HEK293T (cell line): ENCODE results near the gene TTC39B.
"Not testable (repeated sequence)": the region's sequence is repeated elsewhere in the genome, so short reads cannot be mapped to it uniquely, and the experiment has no call there.

Source experiments
- CTCF ChIA-PET: fragments of 350-600 bp; formaldehyde crosslinking; extraction: SDS; loops from one replicate; lab custom pipeline; 2021; ENCODE audit warnings: antibody characterized with exemption, inconsistent platforms; lab: Yijun Ruan, JAX
- POLR2A ChIA-PET: fragments of 350-600 bp; formaldehyde crosslinking; extraction: SDS; loops from one replicate; lab custom pipeline; 2020; ENCODE audit warnings: antibody characterized with exemption, inconsistent platforms; lab: Yijun Ruan, JAX
- DNase-seq: peaks from one replicate; pipeline ENCODE4 v3.0.0; 2012; ENCODE audit warnings: mixed read lengths; ENCODE audit errors: extremely low spot score
- ARNT ChIP-seq: fragments of 450-650 bp; IDR thresholded peaks from 2 replicates; pipeline ENCODE4 v1.6.1; 2017; ENCODE audit warnings: mild to moderate bottlenecking
- BHLHE40 ChIP-seq: fragments of 450-650 bp; IDR thresholded peaks from 2 replicates; pipeline ENCODE4 v1.6.1; 2016; ENCODE audit warnings: mild to moderate bottlenecking, moderate library complexity, borderline replicate concordance
- CTBP1 ChIP-seq: fragments of 450-650 bp; IDR thresholded peaks from 2 replicates; pipeline ENCODE4 v1.6.1; 2016; ENCODE audit warnings: borderline replicate concordance
- ELF4 ChIP-seq: fragments of 450-650 bp; IDR thresholded peaks from 2 replicates; pipeline ENCODE4 v1.6.1; 2017; ENCODE audit warnings: antibody characterized with exemption
- FOXA1 ChIP-seq: fragments of 450-650 bp; IDR thresholded peaks from 2 replicates; pipeline ENCODE4 v1.6.1; 2016; ENCODE audit warnings: mild to moderate bottlenecking
- FOXK2 ChIP-seq: fragments of 450-650 bp; IDR thresholded peaks from 2 replicates; pipeline ENCODE4 v1.6.1; 2016; ENCODE audit warnings: mild to moderate bottlenecking
- FOXM1 ChIP-seq: fragments of 450-650 bp; IDR thresholded peaks from 2 replicates; pipeline ENCODE4 v1.6.1; 2017; ENCODE audit warnings: mild to moderate bottlenecking, borderline replicate concordance
- HDGF ChIP-seq: fragments of 450-650 bp; IDR thresholded peaks from 2 replicates; pipeline ENCODE4 v1.6.1; 2017; ENCODE audit warnings: antibody characterized with exemption, borderline replicate concordance
- L3MBTL2 ChIP-seq: fragments of 450-650 bp; conservative IDR thresholded peaks from 2 replicates; pipeline ENCODE4 v1.6.1; 2016; ENCODE audit warnings: mild to moderate bottlenecking
- LEF1 ChIP-seq: fragments of 450-650 bp; IDR thresholded peaks from 2 replicates; pipeline ENCODE4 v1.6.1; 2017; ENCODE audit warnings: mild to moderate bottlenecking, borderline replicate concordance
- NFRKB ChIP-seq: fragments of 450-650 bp; IDR thresholded peaks from 2 replicates; pipeline ENCODE4 v1.6.1; 2016; ENCODE audit warnings: mild to moderate bottlenecking, moderate library complexity
- SP1 ChIP-seq: fragments of 450-650 bp; IDR thresholded peaks from 2 replicates; pipeline ENCODE4 v1.6.1; 2017
- SUZ12 ChIP-seq: fragments of 450-650 bp; IDR thresholded peaks from 2 replicates; pipeline ENCODE4 v1.6.1; 2016; ENCODE audit warnings: mild to moderate bottlenecking
- TARDBP ChIP-seq: fragments of 450-650 bp; IDR thresholded peaks from 2 replicates; pipeline ENCODE4 v1.6.1; 2016
- ZNF384 ChIP-seq: fragments of 450-650 bp; IDR thresholded peaks from 2 replicates; pipeline ENCODE4 v1.6.1; 2016
- TF ChIP-seq, protein P1 (sequence below): fragments of 450-650 bp; IDR thresholded peaks from 2 replicates; pipeline ENCODE4 v1.6.1; 2016

Gene TTC39B

DNA sequence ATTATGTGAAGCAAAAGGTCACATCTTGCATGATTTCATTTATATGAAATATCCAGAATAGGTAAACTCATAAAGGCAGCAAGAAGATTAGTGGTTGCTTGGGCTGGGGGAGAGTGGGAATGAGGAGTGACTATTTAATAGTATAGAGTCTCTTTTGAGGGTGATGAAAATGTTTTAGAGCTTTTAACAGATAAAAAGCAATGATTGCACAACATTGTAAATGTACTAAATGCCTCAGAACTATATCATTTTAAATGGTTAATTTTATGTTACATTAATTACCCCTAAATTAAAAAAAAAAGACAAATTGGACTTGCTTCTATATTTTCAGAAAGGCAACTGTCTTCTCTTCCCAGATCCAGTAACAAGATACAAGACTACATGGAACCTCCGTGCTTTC lies 21.9 kb upstream of the TTC39B start:
- ChIA-PET CTCF (no interaction called here), POLR2A (no interaction called here)
- TF ChIP-seq FOXA1 (no peak), ARNT (no peak), NFRKB (no peak), CTBP1 (no peak), TARDBP (no peak), FOXK2 (no peak), LEF1 (no peak), BHLHE40 (no peak), SUZ12 (no peak), SP1 (no peak), FOXM1 (no peak), ELF4 (no peak), ZNF384 (no peak), L3MBTL2 (no peak), HDGF (no peak)
- TF ChIP-seq, protein P1, sequence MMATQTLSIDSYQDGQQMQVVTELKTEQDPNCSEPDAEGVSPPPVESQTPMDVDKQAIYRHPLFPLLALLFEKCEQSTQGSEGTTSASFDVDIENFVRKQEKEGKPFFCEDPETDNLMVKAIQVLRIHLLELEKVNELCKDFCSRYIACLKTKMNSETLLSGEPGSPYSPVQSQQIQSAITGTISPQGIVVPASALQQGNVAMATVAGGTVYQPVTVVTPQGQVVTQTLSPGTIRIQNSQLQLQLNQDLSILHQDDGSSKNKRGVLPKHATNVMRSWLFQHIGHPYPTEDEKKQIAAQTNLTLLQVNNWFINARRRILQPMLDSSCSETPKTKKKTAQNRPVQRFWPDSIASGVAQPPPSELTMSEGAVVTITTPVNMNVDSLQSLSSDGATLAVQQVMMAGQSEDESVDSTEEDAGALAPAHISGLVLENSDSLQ: no peak
- no peak for DNase-seq

DNA sequence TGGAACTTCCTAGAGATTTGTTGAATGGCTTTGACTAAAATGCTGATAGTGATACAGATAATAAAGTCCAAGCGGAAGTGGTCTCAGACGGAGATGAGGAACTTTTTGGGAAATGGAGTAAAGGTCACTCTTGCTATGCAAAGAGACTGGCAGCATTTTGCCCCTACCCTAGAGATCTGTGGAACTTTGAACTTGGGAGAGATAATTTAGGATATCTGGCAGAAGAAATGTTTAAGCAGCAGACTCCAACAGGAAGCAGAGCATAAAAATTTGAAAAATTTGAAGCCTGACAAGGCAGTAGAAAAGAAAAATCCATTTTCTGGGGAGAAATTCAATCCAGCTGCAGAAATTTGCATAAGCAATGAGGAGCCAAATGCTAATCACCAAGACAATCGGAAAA lies 15.7 kb upstream of the TTC39B start:
- POLR2A ChIA-PET, DNase-seq, CTCF ChIA-PET: not testable (repeated sequence)

DNA sequence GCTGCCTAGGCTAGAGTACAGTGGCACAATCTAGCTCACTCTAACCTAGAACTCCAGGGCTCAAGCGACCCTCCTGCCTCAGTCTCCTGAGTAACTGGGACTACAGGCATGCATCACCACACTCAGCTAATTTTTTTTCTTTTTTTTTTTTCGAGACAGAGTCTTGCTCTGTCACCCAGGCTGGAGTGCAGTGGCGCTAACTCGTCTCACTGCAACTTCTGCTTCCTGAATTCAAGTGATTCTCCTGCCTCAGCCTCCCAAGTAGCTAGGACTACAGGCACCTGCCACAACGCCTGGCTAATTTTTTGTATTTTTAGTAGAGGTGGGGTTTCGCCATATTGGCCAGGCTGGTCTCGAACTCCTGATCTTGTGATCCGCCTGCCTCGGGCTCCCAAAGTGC lies 12.6 kb upstream of the TTC39B start:
- CTCF ChIA-PET: interaction anchor here (0.7 kb wide), 1 partner anchor 707 kb away, joined by 5 read pairs; no protein-coding TSS in a partner anchor
- DNase-seq, POLR2A ChIA-PET: not testable (repeated sequence)

DNA sequence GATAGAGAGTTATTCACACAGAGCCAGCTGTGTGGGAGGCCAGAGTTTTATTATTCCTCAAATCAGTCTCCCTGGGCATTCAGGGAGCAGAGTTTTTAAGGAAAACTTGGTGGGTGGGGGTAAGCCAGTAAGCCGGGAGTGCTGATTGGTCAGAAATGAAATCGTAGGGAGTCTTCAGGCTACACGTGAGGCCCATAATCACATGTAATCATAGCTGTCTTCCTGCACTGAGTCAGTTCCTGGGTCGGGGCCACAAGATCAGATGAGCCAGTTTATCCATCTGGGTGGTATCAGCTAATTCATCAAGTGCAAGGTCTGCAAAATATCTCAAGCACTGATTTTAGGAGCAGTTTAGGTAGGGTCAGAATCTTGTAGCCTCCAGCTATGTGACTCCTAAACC lies 10.8 kb upstream of the TTC39B start:
- ChIA-PET POLR2A (no interaction called here), CTCF (no interaction called here)
- no peak for DNase-seq
- TF ChIP-seq FOXA1: no peak
- no peak for TF ChIP-seq ELF4
- TF ChIP-seq HDGF: no peak
- TF ChIP-seq SUZ12: no peak
- TF ChIP-seq LEF1: no peak
- TF ChIP-seq ARNT: no peak
- TF ChIP-seq, protein P1: no peak
- TF ChIP-seq NFRKB: no peak
- no peak for TF ChIP-seq TARDBP
- no peak for TF ChIP-seq FOXK2
- TF ChIP-seq ZNF384: no peak
- no peak for TF ChIP-seq FOXM1
- no peak for TF ChIP-seq CTBP1
- no peak for TF ChIP-seq SP1
- no peak for TF ChIP-seq L3MBTL2
- TF ChIP-seq BHLHE40: no peak

DNA sequence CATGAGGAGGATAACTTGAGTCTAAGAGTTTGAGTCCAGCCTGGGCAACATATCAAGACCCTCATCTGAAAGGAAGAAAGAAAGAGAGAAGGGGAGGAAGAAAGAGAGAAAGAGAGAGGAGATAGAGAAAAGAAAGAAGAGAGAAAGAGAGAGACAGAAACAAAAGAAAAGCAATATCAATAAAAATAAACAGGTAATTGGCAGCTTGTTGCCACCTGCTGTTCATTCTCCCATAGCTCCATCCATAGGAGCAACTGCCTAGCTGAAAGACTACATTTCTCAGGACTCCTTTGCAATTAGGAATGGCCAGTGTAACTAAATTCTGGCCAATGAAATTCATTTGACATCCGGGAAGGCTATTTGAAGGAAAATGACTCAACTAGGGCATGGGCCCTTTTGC lies 4.6 kb upstream of the TTC39B start:
- ChIA-PET CTCF (no interaction called here), POLR2A (no interaction called here)
- no peak for TF ChIP-seq LEF1
- no peak for TF ChIP-seq SUZ12
- no peak for TF ChIP-seq FOXK2
- TF ChIP-seq NFRKB: no peak
- TF ChIP-seq ARNT: no peak
- TF ChIP-seq TARDBP: no peak
- no peak for TF ChIP-seq SP1
- TF ChIP-seq, protein P1: no peak
- TF ChIP-seq ELF4: no peak
- DNase-seq: no peak

DNA sequence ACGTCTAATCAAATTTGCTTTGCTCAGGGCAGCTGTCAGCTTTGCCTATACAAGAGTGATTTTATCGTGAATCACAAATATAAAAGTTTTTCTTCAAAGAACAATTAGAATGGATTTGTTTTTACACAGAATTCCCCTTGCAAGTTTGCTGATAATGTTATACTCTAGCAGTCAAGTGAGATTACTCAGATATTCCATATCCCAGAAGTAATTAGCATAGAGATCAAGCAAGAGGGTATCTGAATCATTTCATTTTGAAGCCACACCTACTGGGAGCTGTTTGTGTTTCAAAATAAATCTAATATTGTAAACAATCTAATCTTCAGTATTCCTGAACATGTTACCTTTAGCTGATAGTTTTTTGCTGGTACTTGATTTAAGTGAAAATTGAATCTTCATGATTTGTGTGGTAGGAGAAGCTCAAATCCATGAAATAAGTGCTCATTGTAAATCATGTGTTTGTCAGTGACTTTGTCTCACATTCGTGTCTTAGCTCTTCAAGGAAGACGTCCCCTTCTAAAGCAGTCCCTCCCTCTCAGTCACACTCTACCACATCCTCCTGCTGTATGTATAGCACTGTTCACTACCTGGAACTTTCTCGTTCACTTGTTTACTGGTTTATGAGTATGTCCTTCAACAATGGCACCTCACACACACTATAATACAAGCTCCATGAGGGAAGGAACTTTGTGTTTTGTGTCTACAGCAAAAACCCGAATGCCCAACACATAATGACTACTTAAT lies 3.3 kb upstream of the TTC39B start:
- DNase-seq: no peak
- ChIA-PET POLR2A (no interaction called here), CTCF (no interaction called here)
- TF ChIP-seq ELF4: no peak
- TF ChIP-seq LEF1: no peak
- no peak for TF ChIP-seq SUZ12
- TF ChIP-seq NFRKB: no peak
- TF ChIP-seq HDGF: no peak
- TF ChIP-seq SP1: no peak

DNA sequence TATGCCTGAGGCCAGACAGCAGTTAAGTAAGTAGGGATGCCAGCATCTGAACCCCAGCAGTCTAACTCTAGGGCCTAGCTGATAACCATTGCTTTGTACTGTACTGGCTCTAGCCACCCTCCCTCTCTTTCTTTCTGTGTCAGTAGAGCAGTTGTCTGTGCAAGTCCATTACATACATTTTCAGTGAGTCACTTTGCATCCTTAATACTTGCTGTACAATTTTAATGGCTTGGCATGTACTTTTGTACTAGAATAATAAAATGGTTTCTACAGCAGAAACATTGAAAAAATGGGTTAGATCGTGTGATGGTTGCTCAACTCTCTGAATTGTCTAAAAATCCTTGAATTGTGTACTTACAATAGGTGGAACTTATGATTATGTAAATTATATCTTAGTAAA lies 1.5 kb upstream of the TTC39B start:
- ChIA-PET CTCF (no interaction called here), POLR2A (no interaction called here)
- no peak for DNase-seq
- no peak for TF ChIP-seq ZNF384
- no peak for TF ChIP-seq TARDBP
- TF ChIP-seq NFRKB: no peak
- no peak for TF ChIP-seq FOXM1
- TF ChIP-seq FOXK2: no peak
- no peak for TF ChIP-seq CTBP1
- no peak for TF ChIP-seq L3MBTL2
